Stimulated activated CD4-positive, alpha-beta T cell treated with anti-CD3 and anti-CD28 coated beads, Interleukin-15, amount 100 ng/mL, for 24 hours (primary cell): ENCODE data around the gene DPP6.

ENCODE experiments used
- DNase-seq: peaks from one replicate; pipeline ENCODE4 v3.0.0-alpha.2; 2020

The DPP6 gene

GRCh38 chr7:154569916-154570315 is 517.7 kb downstream of the DPP6 start:
- DNase-seq: no peak

- DNase-seq: no peak
Observed at GRCh38 chr7:154571772-154572171, 519.6 kb downstream of the DPP6 start.

GRCh38 chr7:154574235-154574634 is 522.0 kb downstream of the DPP6 start:
- no peak for DNase-seq

- DNase-seq: no peak
Observed at GRCh38 chr7:154575497-154575896, 523.3 kb downstream of the DPP6 start.

- no peak for DNase-seq
Observed at GRCh38 chr7:154576604-154577003, 524.4 kb downstream of the DPP6 start.

GRCh38 chr7:154577141-154577873 is 525.1 kb downstream of the DPP6 start:
- no peak for DNase-seq

GRCh38 chr7:154578336-154578735 is 526.1 kb downstream of the DPP6 start:
- no peak for DNase-seq

GRCh38 chr7:154579711-154580110 is 527.5 kb downstream of the DPP6 start:
- DNase-seq: no peak

GRCh38 chr7:154581251-154581890 is 529.2 kb downstream of the DPP6 start:
- DNase-seq: no peak

- DNase-seq: no peak
Observed at GRCh38 chr7:154583454-154583853, 531.3 kb downstream of the DPP6 start.

- no peak for DNase-seq
Observed at GRCh38 chr7:154584352-154585252, 532.4 kb downstream of the DPP6 start.

- no peak for DNase-seq
Observed at GRCh38 chr7:154587792-154588191, 535.6 kb downstream of the DPP6 start.

- no peak for DNase-seq
Observed at GRCh38 chr7:154591544-154591943, 539.3 kb downstream of the DPP6 start.

- no peak for DNase-seq
Observed at GRCh38 chr7:154592388-154592787, 540.2 kb downstream of the DPP6 start.

- no peak for DNase-seq
Observed at GRCh38 chr7:154598396-154598795, 546.2 kb downstream of the DPP6 start.

GRCh38 chr7:154598864-154599263 is 546.7 kb downstream of the DPP6 start:
- DNase-seq: no peak

- no peak for DNase-seq
Observed at GRCh38 chr7:154610903-154611302, 558.7 kb downstream of the DPP6 start.

- DNase-seq: no peak
Observed at GRCh38 chr7:154613811-154614210, 561.6 kb downstream of the DPP6 start.

GRCh38 chr7:154620141-154620755 is 568.0 kb downstream of the DPP6 start:
- DNase-seq: no peak

GRCh38 chr7:154623399-154623798 is 571.2 kb downstream of the DPP6 start:
- no peak for DNase-seq

GRCh38 chr7:154627646-154628290 is 575.6 kb downstream of the DPP6 start:
- DNase-seq: no peak

- no peak for DNase-seq
Observed at GRCh38 chr7:154628556-154628955, 576.4 kb downstream of the DPP6 start.

GRCh38 chr7:154631162-154631561 is 579.0 kb downstream of the DPP6 start:
- DNase-seq: no peak
